Endothelial cell (in vitro differentiated cells): Measurements from ENCODE around the gene ACOT11. TPM values are rescaled to one million over a fixed set of nuclear protein-coding genes. Genes with fewer than 3 reads are reported as not detected.
A peak's percentile ranks its signal among the peaks of the same experiment; 100 is the strongest.
"Not testable (repeated sequence)": the region's sequence is repeated elsewhere in the genome, so short reads cannot be mapped to it uniquely, and the experiment has no call there.

ENCODE experiments used
- DNase-seq: peaks from one replicate; pipeline ENCODE4 v3.0.0; 2021; ENCODE audit warnings: low spot score
- H3K27ac Mint-ChIP-seq: one replicate; pipeline ENCODE4 v1.8.0; 2021; ENCODE audit warnings: mixed read lengths, inconsistent platforms; ENCODE audit not compliant: unreplicated experiment
- H3K27me3 Mint-ChIP-seq: one replicate; pipeline ENCODE4 v1.8.0; 2021; ENCODE audit warnings: mild to moderate bottlenecking, moderate library complexity, mixed read lengths, inconsistent platforms; ENCODE audit not compliant: unreplicated experiment
- H3K36me3 Mint-ChIP-seq: one replicate; pipeline ENCODE4 v1.8.0; 2021; ENCODE audit warnings: mild to moderate bottlenecking, low read depth, mixed read lengths, inconsistent platforms; ENCODE audit not compliant: unreplicated experiment
- H3K4me1 Mint-ChIP-seq: one replicate; pipeline ENCODE4 v1.8.0; 2021; ENCODE audit warnings: mild to moderate bottlenecking, mixed read lengths, inconsistent platforms; ENCODE audit not compliant: unreplicated experiment
- H3K4me3 Mint-ChIP-seq: one replicate; pipeline ENCODE4 v1.8.0; 2021; ENCODE audit warnings: mild to moderate bottlenecking, mixed read lengths, inconsistent platforms; ENCODE audit not compliant: unreplicated experiment
- H3K9me3 Mint-ChIP-seq: one replicate; pipeline ENCODE4 v1.8.0; 2021; ENCODE audit warnings: mixed read lengths, inconsistent platforms; ENCODE audit not compliant: unreplicated experiment
- total RNA-seq: library from RNA; stranded (reverse); fragmentation: NEBNext Ultra II Directional; extraction: Animal tissue kit (Norgen Biotek cat#: 25700); gene quantifications from one replicate; pipeline ENCODE4 v1.2.1, GENCODE V29; 2021; ENCODE audit not compliant: unreplicated experiment
- TF ChIP-seq, protein P1 (sequence below): fragments of 200-600 bp; sonication (generic); IDR thresholded peaks from one replicate; pipeline ENCODE4 v1.5.0; 2021; ENCODE audit warnings: antibody characterized with exemption; ENCODE audit not compliant: unreplicated experiment

The ACOT11 gene
- total RNA-seq, 1 donor from 2014 or later = 35.6 TPM

DNA sequence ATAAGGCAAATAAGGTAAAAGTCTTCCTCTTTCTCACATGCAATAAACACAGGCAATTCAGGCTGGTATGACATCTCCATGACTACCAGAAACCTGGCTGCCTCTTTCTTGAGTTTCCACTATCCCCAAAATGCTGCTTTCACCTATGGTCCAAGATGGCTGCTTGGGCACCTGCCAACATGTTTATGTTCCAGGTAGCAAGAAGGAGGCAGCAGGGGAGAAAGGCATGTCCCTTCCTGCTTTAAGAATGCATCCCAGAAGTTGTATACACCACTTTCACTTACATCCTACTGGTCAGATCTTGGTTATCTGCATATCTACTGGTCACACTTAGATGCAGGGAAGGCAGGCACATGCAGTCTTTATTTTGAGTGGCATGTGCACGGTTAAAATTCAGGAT, 19.4 kb upstream of the ACOT11 start:
- H3K36me3 Mint-ChIP-seq = no peaks in the 10 kb centered on the region
- no peaks in the 10 kb centered on the region for H3K9me3 Mint-ChIP-seq
- DNase-seq = no peak
- H3K4me3 Mint-ChIP-seq = no peak overlapping the region
- TF ChIP-seq, protein P1, sequence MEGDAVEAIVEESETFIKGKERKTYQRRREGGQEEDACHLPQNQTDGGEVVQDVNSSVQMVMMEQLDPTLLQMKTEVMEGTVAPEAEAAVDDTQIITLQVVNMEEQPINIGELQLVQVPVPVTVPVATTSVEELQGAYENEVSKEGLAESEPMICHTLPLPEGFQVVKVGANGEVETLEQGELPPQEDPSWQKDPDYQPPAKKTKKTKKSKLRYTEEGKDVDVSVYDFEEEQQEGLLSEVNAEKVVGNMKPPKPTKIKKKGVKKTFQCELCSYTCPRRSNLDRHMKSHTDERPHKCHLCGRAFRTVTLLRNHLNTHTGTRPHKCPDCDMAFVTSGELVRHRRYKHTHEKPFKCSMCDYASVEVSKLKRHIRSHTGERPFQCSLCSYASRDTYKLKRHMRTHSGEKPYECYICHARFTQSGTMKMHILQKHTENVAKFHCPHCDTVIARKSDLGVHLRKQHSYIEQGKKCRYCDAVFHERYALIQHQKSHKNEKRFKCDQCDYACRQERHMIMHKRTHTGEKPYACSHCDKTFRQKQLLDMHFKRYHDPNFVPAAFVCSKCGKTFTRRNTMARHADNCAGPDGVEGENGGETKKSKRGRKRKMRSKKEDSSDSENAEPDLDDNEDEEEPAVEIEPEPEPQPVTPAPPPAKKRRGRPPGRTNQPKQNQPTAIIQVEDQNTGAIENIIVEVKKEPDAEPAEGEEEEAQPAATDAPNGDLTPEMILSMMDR = no peak
- no peaks in the 10 kb centered on the region for H3K27me3 Mint-ChIP-seq
- no peak overlapping the region for H3K27ac Mint-ChIP-seq
- no peaks in the 10 kb centered on the region for H3K4me1 Mint-ChIP-seq

DNA sequence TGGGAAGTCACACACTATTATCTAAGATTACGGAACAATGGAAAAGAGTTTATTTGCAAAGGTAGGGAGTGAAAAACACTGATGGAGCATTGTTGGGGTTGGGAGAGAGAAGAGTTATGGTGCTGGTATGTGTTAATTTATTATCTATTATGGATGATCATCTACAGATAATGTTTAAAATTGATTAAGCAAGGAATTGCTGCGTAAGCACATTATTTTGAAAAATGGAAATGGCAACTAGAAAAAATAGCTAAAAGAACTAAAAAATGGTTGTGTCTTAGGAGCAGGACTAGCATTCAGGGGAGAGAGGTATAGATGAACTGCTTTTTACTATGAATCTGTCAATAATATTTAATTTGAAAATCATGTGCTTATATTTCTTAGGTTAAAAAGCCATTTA, 16.0 kb upstream of the ACOT11 start:
- TF ChIP-seq, protein P1 = no peak
- no peaks in the 10 kb centered on the region for H3K36me3 Mint-ChIP-seq
- H3K4me1 Mint-ChIP-seq = peaks cover under 1% of the 10 kb centered on the region
- H3K4me3 Mint-ChIP-seq = no peak overlapping the region
- no peaks in the 10 kb centered on the region for H3K27me3 Mint-ChIP-seq
- no peak for DNase-seq
- H3K27ac Mint-ChIP-seq = no peak overlapping the region
- H3K9me3 Mint-ChIP-seq = no peaks in the 10 kb centered on the region

DNA sequence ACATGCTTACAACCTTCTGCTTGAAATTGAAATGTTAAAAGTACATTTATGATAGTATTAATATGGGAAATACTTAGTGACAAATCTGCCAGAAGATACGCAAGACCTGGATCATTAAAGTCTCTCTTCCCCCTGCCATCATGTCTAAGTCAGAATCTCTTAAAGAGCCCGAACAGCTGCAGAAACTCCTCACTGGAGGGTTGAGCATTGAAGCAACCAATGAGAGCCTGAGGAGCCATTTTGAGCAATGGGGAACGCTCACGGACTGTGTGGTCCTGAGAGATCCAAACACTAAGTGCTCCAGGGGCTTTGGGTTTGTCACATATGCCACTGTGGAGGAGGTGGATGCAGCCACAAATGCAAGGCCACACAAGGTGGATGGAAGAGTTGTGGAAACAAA, 11.4 kb upstream of the ACOT11 start:
- H3K4me1 Mint-ChIP-seq = peaks cover 20% of the 10 kb centered on the region
- H3K27me3 Mint-ChIP-seq, H3K36me3 Mint-ChIP-seq, DNase-seq, H3K9me3 Mint-ChIP-seq, H3K4me3 Mint-ChIP-seq, H3K27ac Mint-ChIP-seq: not testable (repeated sequence)

DNA sequence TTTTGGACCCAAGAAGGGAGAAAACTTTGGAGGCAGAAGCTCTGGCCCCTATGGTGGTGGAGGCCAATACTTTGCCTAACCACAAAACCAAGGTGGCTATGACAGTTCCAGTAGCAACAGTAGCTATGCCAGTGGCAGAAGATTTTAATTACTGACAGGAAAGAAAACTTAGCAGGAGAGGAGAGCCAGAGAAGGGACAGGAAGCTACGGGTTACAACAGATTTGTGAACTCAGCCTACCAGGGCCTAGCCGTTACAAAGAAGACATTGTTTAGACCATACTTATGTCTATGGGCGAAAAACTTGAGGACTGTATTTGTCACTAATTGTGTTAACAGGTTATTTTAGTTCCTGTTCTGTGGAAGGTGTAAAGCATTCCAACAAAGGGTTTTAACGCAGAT, 10.4 kb upstream of the ACOT11 start:
- no peak overlapping the region for H3K4me3 Mint-ChIP-seq
- H3K27me3 Mint-ChIP-seq = peaks cover 2% of the 10 kb centered on the region
- TF ChIP-seq, protein P1 = no peak
- no peaks in the 10 kb centered on the region for H3K36me3 Mint-ChIP-seq
- H3K9me3 Mint-ChIP-seq = no peaks in the 10 kb centered on the region
- H3K4me1 Mint-ChIP-seq = peaks cover 21% of the 10 kb centered on the region
- DNase-seq = no peak
- peak overlapping the region; percentile 71 for H3K27ac Mint-ChIP-seq

DNA sequence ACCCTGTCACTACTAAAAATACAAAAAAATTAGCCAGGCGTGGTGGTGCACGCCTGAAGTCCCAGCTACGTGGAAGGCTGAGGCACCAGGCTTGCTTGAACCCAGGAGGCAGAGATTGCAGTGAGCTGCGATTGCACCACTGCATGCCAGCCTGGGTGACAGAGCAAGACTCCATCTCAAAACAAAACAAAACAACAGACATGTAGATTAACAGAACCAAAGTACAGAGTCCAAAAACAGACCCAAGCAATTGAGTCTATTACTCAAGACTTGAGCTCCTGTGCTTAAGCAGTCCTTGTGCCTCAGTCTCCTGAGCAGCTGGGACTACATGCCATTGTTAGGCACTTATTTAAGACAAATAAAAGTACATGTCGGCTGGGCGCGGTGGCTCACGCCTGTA, 9.5 kb upstream of the ACOT11 start:
- H3K27ac Mint-ChIP-seq = no peak overlapping the region
- DNase-seq = no peak
- H3K4me3 Mint-ChIP-seq = no peak overlapping the region
- peaks cover 5% of the 10 kb centered on the region for H3K27me3 Mint-ChIP-seq
- H3K36me3 Mint-ChIP-seq = no peaks in the 10 kb centered on the region
- TF ChIP-seq, protein P1 = no peak
- H3K4me1 Mint-ChIP-seq = peaks cover 28% of the 10 kb centered on the region
- H3K9me3 Mint-ChIP-seq = no peaks in the 10 kb centered on the region
